ENCODE data around the gene APLF.

- TF ChIP-seq CTCF (IDR thresholded peaks at IDR 0.05; ENCODE audit: insufficient read depth, low read depth, low read length) (no peak), EZH2 (IDR thresholded peaks at IDR 0.05; ENCODE audit: insufficient read depth, low read length) (no peak)
Observed at GRCh38 chr2:68620772-68621171, 153.4 kb downstream of the APLF start.
